GM10266 (cell line): ENCODE results near the gene SLC37A1.

Source experiments
- DNase-seq: peaks from one replicate; pipeline ENCODE4 v3.0.0; 2012; ENCODE audit errors: extremely low spot score
- TF ChIP-seq, protein P1 (sequence below): IDR thresholded peaks from 2 replicates; pipeline ENCODE4 v1.5.1; 2012; ENCODE audit warnings: mild to moderate bottlenecking, low read depth; ENCODE audit not compliant: control insufficient read depth, insufficient read depth; ENCODE audit errors: missing control alignments

SLC37A1 gene

DNA sequence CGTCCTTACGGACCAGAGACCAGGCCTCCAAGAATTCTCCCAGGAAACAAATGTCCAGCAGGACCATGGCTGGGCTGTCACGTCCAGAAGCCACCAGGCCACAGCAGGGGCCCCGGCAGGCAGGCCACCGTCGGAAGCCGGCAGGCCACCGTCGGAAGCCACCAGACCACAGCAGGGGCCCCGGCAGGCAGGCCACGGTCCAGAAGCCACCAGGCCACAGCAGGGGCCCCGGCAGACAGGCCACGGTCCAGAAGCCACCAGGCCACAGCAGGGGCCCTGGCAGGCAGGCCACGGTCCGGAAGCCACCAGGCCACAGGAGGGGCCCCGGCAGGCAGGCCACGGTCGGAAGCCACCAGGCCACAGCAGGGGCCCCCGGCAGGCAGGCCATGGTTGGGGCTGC lies 72.8 kb downstream of the SLC37A1 start:
- DNase-seq = no peak
- TF ChIP-seq, protein P1, sequence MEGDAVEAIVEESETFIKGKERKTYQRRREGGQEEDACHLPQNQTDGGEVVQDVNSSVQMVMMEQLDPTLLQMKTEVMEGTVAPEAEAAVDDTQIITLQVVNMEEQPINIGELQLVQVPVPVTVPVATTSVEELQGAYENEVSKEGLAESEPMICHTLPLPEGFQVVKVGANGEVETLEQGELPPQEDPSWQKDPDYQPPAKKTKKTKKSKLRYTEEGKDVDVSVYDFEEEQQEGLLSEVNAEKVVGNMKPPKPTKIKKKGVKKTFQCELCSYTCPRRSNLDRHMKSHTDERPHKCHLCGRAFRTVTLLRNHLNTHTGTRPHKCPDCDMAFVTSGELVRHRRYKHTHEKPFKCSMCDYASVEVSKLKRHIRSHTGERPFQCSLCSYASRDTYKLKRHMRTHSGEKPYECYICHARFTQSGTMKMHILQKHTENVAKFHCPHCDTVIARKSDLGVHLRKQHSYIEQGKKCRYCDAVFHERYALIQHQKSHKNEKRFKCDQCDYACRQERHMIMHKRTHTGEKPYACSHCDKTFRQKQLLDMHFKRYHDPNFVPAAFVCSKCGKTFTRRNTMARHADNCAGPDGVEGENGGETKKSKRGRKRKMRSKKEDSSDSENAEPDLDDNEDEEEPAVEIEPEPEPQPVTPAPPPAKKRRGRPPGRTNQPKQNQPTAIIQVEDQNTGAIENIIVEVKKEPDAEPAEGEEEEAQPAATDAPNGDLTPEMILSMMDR = no peak

DNA sequence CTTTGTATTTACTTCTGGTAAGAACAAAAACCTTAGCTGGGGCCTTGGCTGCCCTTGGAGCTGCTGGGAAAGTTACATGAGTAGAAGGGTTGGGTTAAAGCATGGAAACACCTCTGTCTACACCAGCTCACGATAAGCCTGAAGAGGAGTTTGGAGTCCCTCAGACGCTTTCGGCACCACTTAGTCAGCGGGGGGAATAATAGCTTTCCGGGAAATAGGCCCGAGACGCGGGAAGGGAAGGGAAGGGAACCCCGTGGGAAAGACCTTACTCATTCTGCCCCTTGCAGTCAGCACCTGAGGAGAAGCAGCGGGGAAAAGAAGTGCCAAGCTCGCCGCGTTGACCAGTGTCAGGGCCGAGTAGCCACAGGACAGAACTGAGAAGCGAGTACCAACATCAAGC lies 73.4 kb downstream of the SLC37A1 start:
- no peak for DNase-seq
- TF ChIP-seq, protein P1 = no peak

DNA sequence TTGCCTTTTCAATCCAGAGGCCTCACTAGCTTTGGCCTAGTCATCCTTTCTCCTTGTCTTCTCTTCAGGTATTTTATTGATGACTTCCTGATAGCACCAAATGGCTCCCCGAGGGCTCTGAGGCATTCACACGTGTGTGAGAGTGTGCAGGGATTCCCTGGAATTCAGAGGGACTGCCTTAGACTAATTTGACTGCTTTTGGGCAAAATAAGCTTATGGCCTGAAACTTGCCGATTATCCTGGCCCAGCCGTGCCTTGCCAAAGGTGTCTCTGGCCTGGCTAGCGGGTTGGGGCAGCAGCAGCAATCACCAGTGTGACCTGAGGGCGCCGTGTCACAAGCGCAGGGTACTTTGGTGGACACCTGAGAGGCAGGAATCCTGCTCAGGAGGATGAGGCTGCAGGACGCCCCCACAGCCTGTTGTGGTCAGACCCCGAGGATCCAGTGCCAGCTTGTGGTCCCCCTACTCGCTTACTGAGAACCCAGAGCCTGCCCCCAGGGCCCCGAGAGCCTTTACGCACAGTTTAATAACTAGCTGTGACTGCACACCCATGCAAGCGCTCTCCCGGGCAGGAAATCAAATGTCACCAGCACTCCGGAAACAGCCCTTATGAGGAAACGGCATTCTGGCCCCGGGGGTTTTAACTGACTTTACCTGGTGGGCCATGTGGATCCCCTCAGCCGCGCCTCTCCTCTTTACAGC lies 76.9 kb downstream of the SLC37A1 start:
- no peak for DNase-seq
- TF ChIP-seq, protein P1 = no peak

DNA sequence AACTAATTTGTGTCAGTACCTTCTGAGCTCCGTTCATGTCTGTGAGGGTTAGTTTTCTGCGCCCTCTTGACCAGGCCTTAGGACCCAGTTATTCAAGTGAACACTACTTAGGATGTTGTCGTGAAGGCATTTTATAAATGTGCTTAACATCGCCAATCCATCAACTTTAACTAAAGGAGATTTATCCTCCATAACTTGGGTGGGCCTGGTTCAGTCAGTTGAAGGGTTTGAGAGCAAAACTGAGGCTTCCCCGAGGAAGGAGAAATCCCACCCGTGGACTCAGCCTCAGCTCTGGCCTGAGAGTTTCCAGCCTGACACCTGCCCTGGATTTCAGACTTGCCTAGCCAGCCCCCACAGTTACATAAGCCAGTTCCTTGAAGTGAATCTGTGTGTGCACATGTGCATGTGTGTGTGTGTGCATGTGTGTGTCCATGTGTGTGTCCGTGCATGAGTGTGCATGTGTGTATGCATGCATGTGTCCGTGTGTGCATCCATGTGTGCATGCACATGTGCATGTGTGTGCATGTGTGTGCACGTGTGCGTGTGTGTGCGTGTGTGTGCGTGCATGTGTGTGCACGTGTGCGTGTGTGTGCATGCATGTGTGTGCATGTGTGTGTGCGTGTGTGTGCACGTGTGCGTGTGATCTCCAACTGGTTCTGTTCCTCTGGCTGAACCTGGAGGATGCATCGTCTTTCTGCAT lies 77.7 kb downstream of the SLC37A1 start:
- TF ChIP-seq, protein P1 = no peak
- DNase-seq = no peak

DNA sequence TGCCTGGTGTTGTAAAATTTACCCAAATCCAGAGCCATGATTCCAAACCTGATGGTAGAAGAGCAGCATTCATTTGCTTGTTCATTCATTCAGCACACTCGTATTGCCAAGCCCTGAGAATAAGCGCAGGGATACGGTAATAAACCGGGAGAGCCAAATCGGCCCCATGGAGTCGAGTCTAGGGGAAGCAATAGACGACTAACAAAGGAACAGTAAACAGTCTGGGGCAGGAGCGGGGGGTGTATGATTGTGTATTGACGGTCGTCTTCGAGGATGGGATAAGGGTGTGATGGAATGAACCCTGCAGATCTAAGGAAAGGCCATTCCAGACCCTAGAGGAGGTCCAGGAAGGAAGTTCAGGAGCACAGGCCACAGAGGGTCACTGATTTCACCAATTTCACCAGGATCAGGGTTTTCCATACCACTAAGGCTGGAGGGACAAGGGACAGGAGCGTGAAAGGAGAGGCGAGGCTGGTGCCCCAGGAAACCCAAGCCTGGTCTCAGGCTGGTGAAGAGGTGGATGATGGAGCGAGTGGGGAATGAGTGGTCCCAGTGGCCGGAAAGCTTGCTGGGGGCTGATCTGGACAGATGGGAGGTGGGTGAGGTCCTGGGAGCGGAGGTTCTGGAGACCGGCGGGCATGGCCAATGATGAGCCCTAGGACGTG lies 78.6 kb downstream of the SLC37A1 start:
- TF ChIP-seq, protein P1 = no peak
- DNase-seq = no peak

DNA sequence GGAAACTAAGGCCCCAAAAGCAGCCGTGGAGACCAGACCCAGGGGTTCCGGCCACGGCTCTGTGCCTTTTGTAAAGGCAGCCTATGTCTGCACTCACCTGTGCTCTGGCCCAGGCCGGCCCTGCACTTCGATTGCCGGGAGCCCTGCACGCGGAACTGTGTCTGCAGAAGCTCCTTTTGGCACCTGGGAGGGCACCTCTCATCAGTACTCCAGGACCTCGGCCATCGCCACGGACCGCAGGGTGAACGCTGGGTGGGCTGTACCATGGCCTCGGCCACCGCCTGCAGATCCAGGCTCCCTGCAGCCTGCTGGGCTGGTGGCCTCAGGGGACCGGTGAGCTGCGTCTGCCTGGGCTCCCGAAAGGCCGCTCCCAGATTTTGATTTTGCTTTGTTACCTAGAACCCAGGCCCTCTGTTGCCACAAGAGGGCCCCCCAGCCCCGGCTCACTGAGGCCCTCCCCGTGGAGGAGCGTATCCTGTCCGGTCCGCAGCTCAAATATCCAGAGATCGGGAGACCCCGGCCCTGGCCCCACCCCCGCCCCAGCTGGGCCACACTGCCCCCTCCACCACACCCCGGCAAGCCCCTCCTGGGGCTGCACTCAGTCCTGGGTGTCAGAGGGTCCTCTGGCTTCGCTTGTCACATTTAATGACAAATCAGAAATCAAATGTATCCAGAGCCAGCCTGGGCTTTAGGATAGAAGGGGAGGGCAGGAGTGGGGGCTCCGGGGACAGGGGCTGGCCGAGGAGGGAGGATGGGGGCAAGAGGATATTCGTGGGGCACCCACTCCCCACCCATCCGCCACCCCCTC lies 79.6 kb downstream of the SLC37A1 start:
- TF ChIP-seq, protein P1 = peak; percentile 79
- DNase-seq = peak; percentile 91
